Thoracic aorta (tissue), 2 donors: ENCODE measurements around the gene OPRL1. TPM values are rescaled to one million over a fixed set of nuclear protein-coding genes. Genes with fewer than 3 reads are reported as not detected.

Source experiments
- ATAC-seq: fragments of 150-250 bp; one replicate; pipeline ENCODE4 v1.8.0; 2017; ENCODE audit warnings: low read depth; ENCODE audit not compliant: insufficient number of reproducible peaks, low FRiP score
- DNase-seq: peaks from one replicate; pipeline ENCODE4 v3.0.0-alpha.2; 2020; ENCODE audit warnings: low spot score
- H3K27ac ChIP-seq, 2 donors: fragments of 200-600 bp; sonication (generic); 1 replicate in 1 of 2; 2 replicates in 1 of 2; pipeline ENCODE4 v1.5.1; 2016; ENCODE audit warnings: mild to moderate bottlenecking in 2 of 2, moderate library complexity in 2 of 2
- H3K27me3 ChIP-seq: fragments of 200-600 bp; sonication (generic); replicated peaks from 2 replicates; pipeline ENCODE4 v1.6.0; 2016; ENCODE audit warnings: mild to moderate bottlenecking; ENCODE audit not compliant: insufficient read depth
- H3K36me3 ChIP-seq: fragments of 200-600 bp; sonication (generic); one replicate; pipeline ENCODE4 v1.5.1; 2016
- H3K4me1 ChIP-seq, 2 donors: fragments of 200-600 bp; sonication (generic); 1 replicate in 1 of 2; 2 replicates in 1 of 2; pipeline versions ENCODE4 v1.5.1 to v1.6.0; 2016; ENCODE audit warnings: low read depth in 2 of 2, mild to moderate bottlenecking in 1 of 2; ENCODE audit not compliant: control insufficient read depth in 1 of 2
- H3K4me3 ChIP-seq: fragments of 200-600 bp; sonication (generic); 2 replicates; pipeline ENCODE4 v1.5.1; 2016; ENCODE audit warnings: mild to moderate bottlenecking
- H3K9me3 ChIP-seq: fragments of 200-600 bp; sonication (generic); 2 replicates; pipeline ENCODE4 v1.5.1; 2016
- total RNA-seq, 2 donors: library from RNA; depleted of rRNA; stranded (reverse); fragments of >200 nt; gene quantifications; one replicate each; pipeline versions ENCODE4 v1.1.0 to v1.2.3, GENCODE V29; 2016
- TF ChIP-seq, protein P1 (sequence below): fragments of 200-600 bp; sonication (generic); IDR thresholded peaks from one replicate; pipeline ENCODE4 v1.5.1; 2019; ENCODE audit warnings: antibody characterized with exemption

OPRL1 gene
- total RNA-seq, 2 donors from 2014 or later: 1.1 to 3.2 TPM

DNA sequence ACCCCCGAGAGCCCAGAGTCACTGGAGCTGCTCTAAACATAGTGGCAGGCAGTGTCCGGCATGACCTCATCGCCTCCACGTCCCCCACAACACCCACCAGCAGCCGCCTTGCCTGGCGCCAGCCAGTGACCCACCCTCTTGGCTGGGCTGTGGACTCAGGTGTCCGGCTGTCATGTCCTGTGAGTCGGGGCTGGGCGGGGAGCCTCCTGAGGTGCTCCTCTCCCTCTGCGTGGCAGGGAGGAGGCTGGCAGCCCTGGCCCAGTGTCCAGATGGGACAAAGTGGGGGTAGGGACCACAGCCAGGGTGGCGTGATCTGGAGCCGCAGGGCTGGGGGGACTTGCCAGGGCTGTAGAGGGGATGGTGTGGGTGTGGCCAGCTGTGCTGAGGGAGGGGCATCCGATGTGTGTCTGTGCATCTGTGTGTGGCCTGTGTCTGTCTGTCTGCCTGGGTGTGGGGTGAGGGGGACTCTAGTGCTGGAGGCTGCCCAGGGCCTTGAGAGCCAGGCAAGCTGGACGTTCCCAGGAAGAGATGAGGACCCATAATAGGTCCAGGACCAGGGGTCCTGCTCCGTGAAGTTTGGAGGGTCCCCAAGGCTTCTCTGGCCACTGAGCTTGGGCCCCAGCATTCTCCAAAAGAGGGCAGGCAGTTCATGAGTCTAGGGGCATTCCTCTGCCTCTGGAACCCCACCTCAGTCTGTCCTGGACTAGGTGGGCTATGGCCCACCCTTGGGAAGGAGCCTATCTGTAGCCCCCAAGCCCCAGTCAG, 28.1 kb upstream of the OPRL1 start:
- Histone ChIP-seq H3K36me3 (no peaks in the 10 kb centered on the region), H3K27ac (peak overlapping the region in 1 of 2 donors; percentile 15), H3K4me3 (no peak overlapping the region), H3K4me1 (peaks cover 0 to 14% of the 10 kb centered on the region in 2 donors), H3K27me3 (no peaks in the 10 kb centered on the region), H3K9me3 (no peaks in the 10 kb centered on the region)
- TF ChIP-seq, protein P1, sequence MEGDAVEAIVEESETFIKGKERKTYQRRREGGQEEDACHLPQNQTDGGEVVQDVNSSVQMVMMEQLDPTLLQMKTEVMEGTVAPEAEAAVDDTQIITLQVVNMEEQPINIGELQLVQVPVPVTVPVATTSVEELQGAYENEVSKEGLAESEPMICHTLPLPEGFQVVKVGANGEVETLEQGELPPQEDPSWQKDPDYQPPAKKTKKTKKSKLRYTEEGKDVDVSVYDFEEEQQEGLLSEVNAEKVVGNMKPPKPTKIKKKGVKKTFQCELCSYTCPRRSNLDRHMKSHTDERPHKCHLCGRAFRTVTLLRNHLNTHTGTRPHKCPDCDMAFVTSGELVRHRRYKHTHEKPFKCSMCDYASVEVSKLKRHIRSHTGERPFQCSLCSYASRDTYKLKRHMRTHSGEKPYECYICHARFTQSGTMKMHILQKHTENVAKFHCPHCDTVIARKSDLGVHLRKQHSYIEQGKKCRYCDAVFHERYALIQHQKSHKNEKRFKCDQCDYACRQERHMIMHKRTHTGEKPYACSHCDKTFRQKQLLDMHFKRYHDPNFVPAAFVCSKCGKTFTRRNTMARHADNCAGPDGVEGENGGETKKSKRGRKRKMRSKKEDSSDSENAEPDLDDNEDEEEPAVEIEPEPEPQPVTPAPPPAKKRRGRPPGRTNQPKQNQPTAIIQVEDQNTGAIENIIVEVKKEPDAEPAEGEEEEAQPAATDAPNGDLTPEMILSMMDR: no peak
- ATAC-seq: no peak
- DNase-seq: no peak

- peaks cover 0 to 14% of the 10 kb centered on the region in 2 donors for H3K4me1 ChIP-seq
- H3K27ac ChIP-seq: peak overlapping the region in 1 of 2 donors; percentile 15
- no peaks in the 10 kb centered on the region for H3K27me3 ChIP-seq
- ATAC-seq (no peak), DNase-seq (no peak)
- no peaks in the 10 kb centered on the region for H3K9me3 ChIP-seq
- TF ChIP-seq, protein P1: no peak
- no peaks in the 10 kb centered on the region for H3K36me3 ChIP-seq
- H3K4me3 ChIP-seq: no peak overlapping the region
Measured at GRCh38 chr20:64052326-64052722, 27.6 kb upstream of the OPRL1 start.

GRCh38 chr20:64052987-64053840, 26.7 kb upstream of the OPRL1 start:
- TF ChIP-seq, protein P1: no peak
- Histone ChIP-seq H3K36me3 (no peaks in the 10 kb centered on the region), H3K4me1 (peaks cover 0 to 10% of the 10 kb centered on the region in 2 donors), H3K4me3 (no peak overlapping the region), H3K9me3 (no peaks in the 10 kb centered on the region), H3K27ac (no peak overlapping the region), H3K27me3 (no peaks in the 10 kb centered on the region)
- DNase-seq: no peak
- ATAC-seq: no peak

DNA sequence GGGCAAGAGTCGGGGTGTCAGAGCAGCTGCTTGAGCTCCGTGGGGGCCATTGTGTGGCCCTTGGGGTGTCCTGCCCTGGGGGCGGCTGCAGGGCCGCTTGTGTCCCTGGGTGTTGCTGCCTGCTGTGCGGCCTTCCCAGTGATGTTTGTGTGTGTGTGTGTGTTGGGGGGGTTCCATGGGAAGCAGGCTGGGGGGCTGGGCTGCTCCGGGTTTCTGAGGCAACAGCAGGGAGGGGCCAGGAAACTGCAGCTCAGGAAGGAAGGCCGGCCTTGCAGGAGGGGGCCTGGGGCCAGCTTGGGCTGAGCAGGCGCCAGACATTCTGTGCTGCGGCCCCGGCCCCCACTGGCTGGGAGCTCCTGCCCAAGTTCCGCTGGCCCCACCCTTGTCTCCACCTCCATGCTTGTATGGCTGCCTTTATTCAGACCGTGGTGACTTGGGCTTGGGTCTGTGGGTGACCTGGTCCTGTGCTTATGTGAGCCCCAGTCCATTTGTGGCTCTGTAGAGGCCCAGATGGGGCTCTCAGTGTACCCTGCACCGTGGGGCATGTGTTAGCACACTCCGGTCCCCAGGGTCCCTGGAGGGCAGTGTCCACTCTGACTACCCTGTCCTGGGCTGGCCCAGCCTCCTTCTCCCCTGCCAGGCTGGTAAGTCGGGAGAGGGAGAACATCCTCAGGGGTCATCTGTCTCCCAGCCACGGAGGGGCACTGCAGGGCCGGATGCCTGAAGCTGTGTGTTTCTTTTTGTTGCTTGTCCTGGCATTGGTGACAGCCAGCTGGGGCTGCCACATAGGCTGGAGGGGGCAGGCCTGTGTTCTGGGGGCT, 25.8 kb upstream of the OPRL1 start:
- H3K27me3 ChIP-seq: no peaks in the 10 kb centered on the region
- no peaks in the 10 kb centered on the region for H3K36me3 ChIP-seq
- no peak for DNase-seq
- no peak for ATAC-seq
- H3K9me3 ChIP-seq: no peaks in the 10 kb centered on the region
- H3K27ac ChIP-seq: no peak overlapping the region
- TF ChIP-seq, protein P1: no peak
- no peak overlapping the region for H3K4me3 ChIP-seq
- peaks cover 0 to 5% of the 10 kb centered on the region in 2 donors for H3K4me1 ChIP-seq
